ENCODE data around the gene DUSP15. TPM values are rescaled to one million over a fixed set of nuclear protein-coding genes. Genes with fewer than 3 reads are reported as not detected.

Gene DUSP15
- total and polyA plus RNA-seq, 3 donors from 2014 or later: 175 to 274 (median 182) TPM

- no peak overlapping the region for H3K27ac ChIP-seq
- no peak for TF ChIP-seq POLR2A (IDR thresholded peaks at IDR 0.05)
- TF ChIP-seq, protein P1, sequence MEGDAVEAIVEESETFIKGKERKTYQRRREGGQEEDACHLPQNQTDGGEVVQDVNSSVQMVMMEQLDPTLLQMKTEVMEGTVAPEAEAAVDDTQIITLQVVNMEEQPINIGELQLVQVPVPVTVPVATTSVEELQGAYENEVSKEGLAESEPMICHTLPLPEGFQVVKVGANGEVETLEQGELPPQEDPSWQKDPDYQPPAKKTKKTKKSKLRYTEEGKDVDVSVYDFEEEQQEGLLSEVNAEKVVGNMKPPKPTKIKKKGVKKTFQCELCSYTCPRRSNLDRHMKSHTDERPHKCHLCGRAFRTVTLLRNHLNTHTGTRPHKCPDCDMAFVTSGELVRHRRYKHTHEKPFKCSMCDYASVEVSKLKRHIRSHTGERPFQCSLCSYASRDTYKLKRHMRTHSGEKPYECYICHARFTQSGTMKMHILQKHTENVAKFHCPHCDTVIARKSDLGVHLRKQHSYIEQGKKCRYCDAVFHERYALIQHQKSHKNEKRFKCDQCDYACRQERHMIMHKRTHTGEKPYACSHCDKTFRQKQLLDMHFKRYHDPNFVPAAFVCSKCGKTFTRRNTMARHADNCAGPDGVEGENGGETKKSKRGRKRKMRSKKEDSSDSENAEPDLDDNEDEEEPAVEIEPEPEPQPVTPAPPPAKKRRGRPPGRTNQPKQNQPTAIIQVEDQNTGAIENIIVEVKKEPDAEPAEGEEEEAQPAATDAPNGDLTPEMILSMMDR (IDR thresholded peaks at IDR 0.05): peak in 1 of 3 experiments; percentile 33
- H3K4me3 ChIP-seq: no peak overlapping the region
- intact Hi-C loops (cut with DNase I; ENCODE audit: low total_unique reads): no loop called here
- WGBS, 2 donors: 72 to 83% methylated on average over 2 to 3 of the region's 3 CpGs
- peaks cover 13% of the 10 kb centered on the region for H3K4me1 ChIP-seq
- no peak for DNase-seq
- no peaks in the 10 kb centered on the region for H3K9me3 ChIP-seq
- no peaks in the 10 kb centered on the region for H3K27me3 ChIP-seq
- no peaks in the 10 kb centered on the region for H3K36me3 ChIP-seq (ENCODE audit: low read depth, missing control alignments)
Measured at GRCh38 chr20:31846793-31847138, 23.6 kb downstream of the DUSP15 start.

DNA sequence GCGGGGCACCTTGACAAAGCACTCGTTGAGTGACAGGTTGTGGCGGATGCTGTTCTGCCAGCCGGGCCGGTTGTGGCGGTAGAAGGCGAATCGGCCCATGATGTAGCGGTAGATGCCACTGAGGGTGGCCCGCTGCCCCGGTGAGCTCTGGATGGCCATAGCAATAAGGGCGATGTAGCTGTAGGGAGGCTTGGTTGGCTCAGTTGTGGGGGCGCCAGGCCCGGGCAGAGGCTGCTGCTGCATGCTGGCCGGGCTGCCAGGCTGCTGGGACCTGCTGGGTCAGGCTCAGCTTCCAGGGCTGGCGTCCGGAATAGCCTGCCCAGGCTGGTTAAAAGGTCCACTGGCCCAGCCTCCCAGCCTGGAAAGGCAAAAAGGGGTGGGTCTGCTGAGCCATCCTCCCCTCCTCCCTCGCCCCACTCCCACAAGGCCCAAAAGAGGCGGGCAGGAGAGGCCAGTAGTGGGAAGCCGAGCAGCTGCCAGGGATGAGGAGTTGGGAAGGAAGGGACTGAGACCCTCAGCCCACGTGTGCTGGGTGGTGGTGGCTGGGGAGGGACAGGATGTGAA lies 24.9 kb downstream of the DUSP15 start, which contains the start of gene FOXS1:
Gene FOXS1, minus strand, starts transcription at position 305 of the 564 bp plus-strand sequence. Its CDS starts 62 bp downstream, at position 243.
- Histone ChIP-seq H3K36me3 (ENCODE audit: low read depth, missing control alignments) (no peaks in the 10 kb centered on the region), H3K4me1 (peaks cover 17% of the 10 kb centered on the region), H3K4me3 (peak within 1 kb of the TSS; percentile 39 to 55), H3K27ac (peak within 1 kb of the TSS; percentile 45 to 53), H3K27me3 (no peaks in the 10 kb centered on the region), H3K9me3 (no peaks in the 10 kb centered on the region)
- intact Hi-C loops (cut with DNase I; ENCODE audit: low total_unique reads): no loop called here
- TF ChIP-seq POLR2A (IDR thresholded peaks at IDR 0.05): no peak
- TF ChIP-seq, protein P1 (IDR thresholded peaks at IDR 0.05): no peak
- WGBS, 2 donors: 52 to 61% methylated on average over 8 to 21 of the region's 21 CpGs
- DNase-seq: peak; percentile 49

- H3K4me3 ChIP-seq: peak overlapping the region; percentile 39 to 55
- no peaks in the 10 kb centered on the region for H3K27me3 ChIP-seq
- peak overlapping the region; percentile 45 to 53 for H3K27ac ChIP-seq
- TF ChIP-seq POLR2A (IDR thresholded peaks at IDR 0.05): no peak
- TF ChIP-seq, protein P1 (IDR thresholded peaks at IDR 0.05): no peak
- H3K4me1 ChIP-seq: peaks cover 17% of the 10 kb centered on the region
- 79 to 93% methylated on average over 3 to 25 of the region's 28 CpGs for WGBS, 2 donors
- H3K9me3 ChIP-seq: no peaks in the 10 kb centered on the region
- no peaks in the 10 kb centered on the region for H3K36me3 ChIP-seq (ENCODE audit: low read depth, missing control alignments)
- DNase-seq: no peak
- intact Hi-C loops (cut with DNase I; ENCODE audit: low total_unique reads): no loop called here
Measured at GRCh38 chr20:31844737-31845299, 25.5 kb downstream of the DUSP15 start.

- peak overlapping the region; percentile 39 to 55 for H3K4me3 ChIP-seq
Measured at GRCh38 chr20:31843881-31844280, 26.4 kb downstream of the DUSP15 start.

More at GRCh38 chr20:31843881-31844280, 26.4 kb downstream of the DUSP15 start:
- intact Hi-C loops (cut with DNase I; ENCODE audit: low total_unique reads): no loop called here
- 63% methylated on average over 5 of the region's 5 CpGs for WGBS, 2 donors
- no peaks in the 10 kb centered on the region for H3K36me3 ChIP-seq (ENCODE audit: low read depth, missing control alignments)
- peak overlapping the region; percentile 53 to 60 for H3K27ac ChIP-seq
- DNase-seq: no peak
- H3K9me3 ChIP-seq: no peaks in the 10 kb centered on the region
- peaks cover 18% of the 10 kb centered on the region for H3K4me1 ChIP-seq
- TF ChIP-seq POLR2A (IDR thresholded peaks at IDR 0.05): no peak
- TF ChIP-seq, protein P1 (IDR thresholded peaks at IDR 0.05): no peak
- H3K27me3 ChIP-seq: no peaks in the 10 kb centered on the region
